GM10248 (cell line): ENCODE results near the gene NTM.

Source experiments
- CTCF ChIA-PET: fragments of 300-600 bp; sonication (Branson Sonifier 250); formaldehyde crosslinking; extraction: SDS; loops from one replicate; lab custom pipeline; 2021; ENCODE audit warnings: antibody characterized with exemption; lab: Yijun Ruan, JAX
- POLR2A ChIA-PET: fragments of 350-650 bp; sonication (Branson Sonifier 250); formaldehyde crosslinking; extraction: SDS; loops from one replicate; lab custom pipeline; 2020; ENCODE audit warnings: antibody characterized with exemption; lab: Yijun Ruan, JAX
- DNase-seq: peaks from one replicate; pipeline ENCODE4 v3.0.0; 2012; ENCODE audit errors: extremely low spot score
- CTCF ChIP-seq: IDR thresholded peaks from 2 replicates; pipeline ENCODE4 v1.5.1; 2012; ENCODE audit warnings: mild to moderate bottlenecking, low read depth; ENCODE audit errors: extremely low read depth, missing control alignments, control extremely low read depth

The NTM gene

GRCh38 chr11:131796089-131796488 lies 425.7 kb downstream of the NTM start:
- ChIA-PET CTCF (interaction anchor here (1.4 kb wide), 1 partner anchor 10 kb away, joined by 3 read pairs; no protein-coding TSS in a partner anchor), POLR2A (no interaction called here)
- DNase-seq, result no peak
- TF ChIP-seq CTCF, result no peak

DNA sequence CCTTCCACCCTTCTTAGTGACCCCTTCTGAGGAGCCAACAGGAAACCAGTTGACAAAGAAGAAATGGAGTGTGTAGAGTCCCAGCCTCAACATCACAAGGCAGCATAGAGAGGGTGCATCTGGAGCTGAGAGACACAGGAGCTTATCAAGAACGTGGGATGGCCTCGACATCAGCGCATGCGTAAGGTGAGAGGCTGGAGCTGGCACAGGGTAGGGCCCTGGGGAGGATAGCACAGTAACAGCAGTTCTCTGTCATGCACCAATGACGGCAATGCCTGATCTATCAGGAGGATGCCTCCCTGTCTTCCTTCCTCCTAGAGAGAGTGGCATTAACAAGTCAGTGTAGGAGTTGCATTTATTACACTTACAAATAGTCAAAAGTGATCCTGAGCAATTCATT lies 426.1 kb downstream of the NTM start:
- TF ChIP-seq CTCF, result no peak
- CTCF ChIA-PET, result no interaction called here
- no peak for DNase-seq
- POLR2A ChIA-PET, result no interaction called here

DNA sequence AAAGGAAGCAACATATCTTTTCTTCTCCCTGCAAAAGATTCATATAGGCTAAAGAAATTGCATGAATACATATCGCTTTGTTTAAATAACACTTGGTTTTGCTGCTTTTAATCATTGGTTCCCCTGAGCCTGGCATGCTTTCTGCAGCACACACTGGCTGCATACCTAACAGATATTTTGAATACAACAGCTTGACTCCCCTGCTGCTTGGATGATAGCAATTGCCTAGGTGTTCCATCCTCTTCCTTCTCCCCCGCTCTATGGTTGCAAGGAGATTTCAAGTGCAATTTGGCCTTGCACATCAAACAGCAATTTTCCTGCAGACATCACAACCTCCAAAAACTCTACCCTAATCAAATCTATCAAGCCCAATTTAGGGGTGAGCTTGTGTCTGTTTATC lies 430.0 kb downstream of the NTM start:
- no peak for DNase-seq
- CTCF ChIA-PET, result interaction anchor here (1.9 kb wide), 1 partner anchor 8 kb away, joined by 4 read pairs; no protein-coding TSS in a partner anchor
- POLR2A ChIA-PET, result no interaction called here
- TF ChIP-seq CTCF, result no peak

GRCh38 chr11:131802440-131803115 lies 432.2 kb downstream of the NTM start:
- CTCF ChIA-PET, result no interaction called here

DNA sequence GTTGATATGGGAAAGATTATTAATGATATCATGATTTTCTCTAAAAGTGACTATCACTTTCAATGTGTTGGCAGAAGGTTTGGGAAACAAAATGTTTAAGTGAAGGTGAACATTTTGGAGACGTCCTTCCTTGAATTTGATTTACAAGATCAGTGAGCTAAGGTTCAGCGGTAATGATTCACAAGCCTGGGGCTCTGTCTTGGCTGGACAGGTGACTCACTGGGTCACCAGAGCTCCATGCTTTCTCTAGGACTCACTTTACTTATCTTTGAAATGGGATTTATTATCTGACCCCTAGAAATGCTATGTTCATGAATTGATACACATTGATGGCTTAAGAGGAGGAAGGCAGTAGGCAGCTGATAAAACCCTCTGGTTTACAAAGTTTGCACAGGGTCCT lies 437.5 kb downstream of the NTM start:
- CTCF ChIA-PET, result interaction anchor here (1.0 kb wide), 1 partner anchor 11 kb away, joined by 3 read pairs; no protein-coding TSS in a partner anchor
- POLR2A ChIA-PET, result no interaction called here
- no peak for DNase-seq
- TF ChIP-seq CTCF, result no peak

More at GRCh38 chr11:131802440-131803115, 432.2 kb downstream of the NTM start:
- POLR2A ChIA-PET, result no interaction called here
- TF ChIP-seq CTCF, result no peak
- no peak for DNase-seq

DNA sequence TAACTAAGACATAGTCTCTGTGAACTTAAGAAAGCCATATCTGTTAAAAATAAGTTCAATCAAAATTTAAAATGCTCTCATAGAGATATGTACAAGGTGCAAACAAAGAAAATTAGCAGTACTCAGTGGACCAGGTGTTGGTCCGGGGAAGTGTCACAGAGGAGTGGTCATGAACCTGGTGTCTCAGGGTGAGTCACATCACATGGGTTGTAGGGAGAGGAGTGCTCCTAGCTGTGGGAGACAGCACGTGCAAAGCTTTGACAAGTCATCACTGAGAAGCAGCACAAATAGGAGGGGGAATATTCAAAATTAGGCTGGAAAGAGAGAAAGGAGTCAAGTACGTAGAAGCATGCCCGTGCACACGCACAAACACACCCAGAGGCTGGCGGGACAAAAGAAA lies 438.1 kb downstream of the NTM start:
- POLR2A ChIA-PET, result no interaction called here
- DNase-seq, result no peak
- no peak for TF ChIP-seq CTCF
- CTCF ChIA-PET, result interaction anchor here (1.4 to 1.9 kb wide), 3 partner anchors 8 to 114 kb away, joined by 4 to 6 read pairs (median 4); no protein-coding TSS in a partner anchor
